AG20443 (cell line): ENCODE data around the gene SIGLEC11.
"Not testable (repeated sequence)": the region's sequence is repeated elsewhere in the genome, so short reads cannot be mapped to it uniquely, and the experiment has no call there.

Source experiments
- DNase-seq: peaks from one replicate; pipeline ENCODE4 v3.0.0; 2012; ENCODE audit warnings: low spot score, mixed read lengths

The SIGLEC11 gene, protein sequence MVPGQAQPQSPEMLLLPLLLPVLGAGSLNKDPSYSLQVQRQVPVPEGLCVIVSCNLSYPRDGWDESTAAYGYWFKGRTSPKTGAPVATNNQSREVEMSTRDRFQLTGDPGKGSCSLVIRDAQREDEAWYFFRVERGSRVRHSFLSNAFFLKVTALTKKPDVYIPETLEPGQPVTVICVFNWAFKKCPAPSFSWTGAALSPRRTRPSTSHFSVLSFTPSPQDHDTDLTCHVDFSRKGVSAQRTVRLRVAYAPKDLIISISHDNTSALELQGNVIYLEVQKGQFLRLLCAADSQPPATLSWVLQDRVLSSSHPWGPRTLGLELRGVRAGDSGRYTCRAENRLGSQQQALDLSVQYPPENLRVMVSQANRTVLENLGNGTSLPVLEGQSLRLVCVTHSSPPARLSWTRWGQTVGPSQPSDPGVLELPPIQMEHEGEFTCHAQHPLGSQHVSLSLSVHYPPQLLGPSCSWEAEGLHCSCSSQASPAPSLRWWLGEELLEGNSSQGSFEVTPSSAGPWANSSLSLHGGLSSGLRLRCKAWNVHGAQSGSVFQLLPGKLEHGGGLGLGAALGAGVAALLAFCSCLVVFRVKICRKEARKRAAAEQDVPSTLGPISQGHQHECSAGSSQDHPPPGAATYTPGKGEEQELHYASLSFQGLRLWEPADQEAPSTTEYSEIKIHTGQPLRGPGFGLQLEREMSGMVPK

GRCh38 chr19:49960980-49961379 lies at the start of gene SIGLEC11:
Gene SIGLEC11 (minus strand): TSS chr19:49961172. CDS start chr19:49961081, 91 bp downstream.
- DNase-seq: not testable (repeated sequence)

- no peak for DNase-seq
Measured at GRCh38 chr19:50008532-50008931, 47.6 kb upstream of the SIGLEC11 start.

GRCh38 chr19:50007947-50008346 lies 47.0 kb upstream of the SIGLEC11 start:
- DNase-seq: no peak

- no peak for DNase-seq
Measured at GRCh38 chr19:50007170-50007569, 46.2 kb upstream of the SIGLEC11 start.

GRCh38 chr19:50005428-50005827 lies 44.5 kb upstream of the SIGLEC11 start:
- no peak for DNase-seq

DNA sequence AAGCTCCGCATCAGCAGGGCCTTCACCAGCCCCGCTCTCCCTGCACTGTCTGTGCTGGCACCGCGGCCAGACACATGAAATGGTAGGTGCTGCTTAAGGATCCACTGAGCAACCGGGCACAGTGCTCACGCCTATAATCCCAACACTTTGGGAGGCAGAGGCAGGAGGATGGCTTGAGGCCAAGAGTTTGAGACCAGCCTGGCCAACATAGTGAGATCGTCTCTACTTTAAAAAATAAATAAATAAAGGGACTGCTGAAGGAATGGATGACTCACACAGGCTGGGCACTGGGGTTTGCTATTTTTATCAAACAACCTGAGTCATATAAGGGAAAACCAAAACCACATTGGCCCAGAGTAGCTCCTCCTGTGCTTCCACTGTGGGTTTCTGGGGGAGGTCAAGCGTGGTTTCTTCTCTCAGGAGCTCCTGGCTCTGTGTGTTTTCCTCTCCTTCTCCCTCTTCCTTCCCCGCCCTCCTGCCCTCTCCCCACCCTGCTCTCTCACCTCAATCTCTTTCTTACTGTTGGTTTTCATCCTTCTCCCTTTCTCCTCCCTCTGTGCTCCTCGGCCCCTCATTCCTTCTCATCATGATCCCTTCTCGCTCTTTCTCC lies 42.9 kb upstream of the SIGLEC11 start:
- DNase-seq: peak; percentile 96

GRCh38 chr19:50003254-50003788 lies 42.3 kb upstream of the SIGLEC11 start:
- DNase-seq: no peak

DNA sequence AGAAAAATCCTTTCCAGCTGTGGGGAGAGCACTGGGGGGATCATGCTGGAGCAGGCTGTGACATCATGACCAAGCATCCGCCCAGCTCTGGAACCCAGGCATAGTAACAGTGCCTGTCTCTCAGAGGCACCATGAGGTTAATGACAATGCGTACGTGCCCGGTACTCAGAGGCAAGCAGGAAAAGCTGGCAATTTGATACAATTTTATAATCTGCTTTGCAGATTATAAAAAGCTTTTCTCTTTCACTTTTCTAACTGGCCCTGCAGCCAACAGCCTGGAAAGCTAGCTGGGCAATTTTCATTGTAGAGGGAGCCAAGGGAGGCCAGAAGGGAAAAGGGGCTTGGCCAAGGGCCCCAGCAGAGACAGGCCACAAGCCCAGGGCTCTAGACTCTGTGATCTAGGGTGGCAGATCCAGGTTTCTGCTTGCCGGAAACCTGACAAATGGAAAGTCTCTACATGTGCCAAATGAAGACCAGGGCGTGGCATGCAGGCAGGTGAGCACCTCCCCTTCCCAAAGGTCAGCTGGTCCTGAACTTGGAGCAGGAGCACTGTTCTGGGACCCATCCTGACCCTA lies 41.5 kb upstream of the SIGLEC11 start:
- no peak for DNase-seq

- DNase-seq: no peak
Measured at GRCh38 chr19:50001775-50002174, 40.8 kb upstream of the SIGLEC11 start.

GRCh38 chr19:50000841-50001557 lies 40.0 kb upstream of the SIGLEC11 start:
- DNase-seq: no peak

GRCh38 chr19:50000038-50000840 lies 39.3 kb upstream of the SIGLEC11 start:
- no peak for DNase-seq

DNA sequence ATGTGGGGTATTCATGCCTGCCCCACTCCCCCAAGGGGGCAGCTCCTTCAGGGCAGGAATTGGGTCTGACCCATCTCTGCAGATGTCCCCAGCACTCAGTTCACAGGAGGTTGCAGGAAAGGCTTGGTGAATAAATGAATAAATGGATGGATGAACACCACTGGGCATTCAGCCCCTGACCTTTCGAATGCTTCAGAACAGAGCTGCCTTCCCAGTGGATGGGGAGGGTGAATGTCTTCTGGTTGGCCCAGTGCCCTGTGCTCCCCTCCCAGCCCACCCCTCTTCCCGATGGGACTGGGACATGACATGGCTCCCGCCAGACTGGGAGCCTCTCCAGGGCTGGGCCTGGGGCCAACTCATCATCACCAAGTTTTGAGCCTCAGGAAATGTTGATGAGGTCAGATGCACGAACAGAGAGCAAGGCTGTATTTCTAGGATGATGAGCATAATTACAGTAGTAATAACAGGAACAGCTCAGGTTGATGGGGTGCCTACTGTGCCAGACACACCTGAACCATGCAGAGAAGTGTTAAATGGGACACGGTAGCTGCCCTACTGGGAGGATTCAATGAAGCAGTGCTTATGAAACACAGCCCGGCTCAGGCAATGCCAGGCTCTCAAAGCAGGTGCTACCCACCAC lies 38.5 kb upstream of the SIGLEC11 start:
- no peak for DNase-seq

DNA sequence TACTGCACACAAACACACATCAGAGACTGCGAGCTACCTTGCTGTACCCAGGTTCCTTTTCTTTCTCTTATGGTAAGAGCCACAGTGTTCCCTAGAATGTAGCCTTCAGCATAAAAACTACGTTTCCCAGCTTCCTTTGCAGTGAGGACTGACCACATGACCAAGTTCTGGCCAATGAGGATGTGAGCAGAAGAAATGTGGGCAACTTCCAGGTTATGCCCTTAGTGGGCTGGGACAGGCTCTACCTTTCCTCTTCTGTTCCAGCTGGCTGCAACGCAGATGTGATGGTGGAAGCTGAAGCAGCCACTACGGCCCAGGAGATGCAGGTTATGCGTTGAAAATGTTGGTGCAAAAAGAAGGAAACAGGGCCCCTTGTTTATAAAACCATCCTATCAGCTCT lies 36.7 kb upstream of the SIGLEC11 start:
- DNase-seq: peak; percentile 40

- DNase-seq: peak; percentile 30
Measured at GRCh38 chr19:49988433-49988832, 27.5 kb upstream of the SIGLEC11 start.

DNA sequence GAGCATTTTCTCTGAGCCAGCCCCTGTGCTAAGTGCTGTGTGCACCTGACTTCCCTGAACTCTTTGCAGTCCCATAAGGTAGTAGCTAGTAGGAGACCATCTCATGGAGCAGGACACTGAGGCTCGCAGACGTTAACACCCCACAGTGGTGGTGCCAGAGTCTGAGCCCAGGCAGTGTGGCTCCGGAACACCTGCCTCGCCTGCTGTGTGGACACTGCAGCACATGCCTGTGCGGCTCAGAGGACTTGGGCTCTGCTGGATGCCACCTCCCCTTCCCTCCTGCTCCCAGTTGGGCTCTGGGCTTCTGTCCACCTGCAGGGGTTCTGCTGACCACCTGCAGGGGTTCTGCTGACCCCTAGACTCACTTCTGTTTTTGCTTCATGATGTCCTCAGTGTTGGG lies 27.0 kb upstream of the SIGLEC11 start:
- DNase-seq: no peak

DNA sequence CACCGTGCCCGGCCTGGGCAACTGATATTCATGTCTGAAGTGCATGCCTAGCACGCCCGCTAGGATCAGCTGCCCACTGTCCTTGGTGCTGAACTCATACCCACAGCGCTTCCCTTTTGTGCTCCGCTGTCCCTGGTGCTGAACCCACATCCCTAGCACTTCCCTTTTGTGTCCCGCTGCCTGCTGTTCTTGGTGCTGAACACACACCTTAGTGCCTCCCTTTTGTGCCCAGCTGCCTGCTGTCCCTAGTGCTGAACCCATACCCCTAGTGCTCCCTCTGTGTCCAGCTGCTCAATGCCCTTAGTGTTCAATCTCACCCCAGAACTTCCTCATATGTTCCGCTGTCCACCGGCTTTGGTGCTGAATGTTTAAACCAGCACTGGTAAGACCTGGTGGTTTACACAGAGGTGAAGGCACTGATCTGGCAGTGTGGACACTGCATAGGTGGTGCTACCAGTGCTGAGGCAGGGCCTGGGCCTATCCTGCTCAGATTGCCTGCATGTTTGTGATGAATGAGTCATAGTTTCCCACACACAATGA lies 26.3 kb upstream of the SIGLEC11 start:
- peak; percentile 85 for DNase-seq

GRCh38 chr19:49986354-49986753 lies 25.4 kb upstream of the SIGLEC11 start:
- no peak for DNase-seq

DNA sequence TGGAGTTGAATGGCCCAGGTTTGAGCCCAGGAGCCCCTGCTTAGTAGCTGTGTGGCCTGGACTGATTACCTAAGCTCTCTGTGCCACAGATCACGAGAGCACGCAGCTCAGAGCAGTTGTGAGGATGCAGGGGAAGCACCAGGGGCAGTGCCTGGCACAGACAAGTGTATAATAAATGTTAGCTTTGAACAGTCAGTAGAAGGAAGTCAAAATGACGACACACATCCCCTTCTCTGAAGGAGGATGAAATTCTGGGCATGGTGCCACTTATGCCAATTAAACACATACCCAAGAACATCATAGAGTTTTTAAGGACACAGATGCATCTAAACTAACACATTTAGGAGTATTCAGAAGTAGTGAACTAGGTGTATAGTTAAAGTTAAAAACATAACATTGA lies 24.9 kb upstream of the SIGLEC11 start:
- DNase-seq: no peak

DNA sequence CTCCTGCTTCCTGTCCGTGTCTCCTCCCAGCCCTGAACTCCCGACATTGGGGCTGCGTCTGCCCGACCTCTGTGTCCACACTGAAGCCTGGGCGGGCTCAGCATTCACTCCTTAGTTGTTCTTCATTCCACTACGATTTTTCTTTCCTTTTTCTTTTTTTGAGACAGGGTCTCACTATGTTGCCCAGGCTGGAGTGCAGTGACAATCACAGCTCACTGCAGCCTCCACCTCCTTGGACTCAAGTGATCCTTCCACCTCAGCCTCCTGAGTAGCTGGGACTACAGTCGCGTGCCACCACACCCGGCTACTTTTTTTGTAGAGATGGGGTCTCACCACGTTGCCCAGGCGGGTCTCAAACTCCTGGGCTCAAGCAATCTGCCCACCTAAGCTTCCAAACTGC lies 23.5 kb upstream of the SIGLEC11 start:
- no peak for DNase-seq

- peak; percentile 66 for DNase-seq
Measured at GRCh38 chr19:49983645-49984229, 22.8 kb upstream of the SIGLEC11 start.
